IPS-11a (cell line): ENCODE results near the gene SPAG7.
A peak's percentile ranks its signal among the peaks of the same experiment; 100 is the strongest.

Experiments
- H3K4me3 ChIP-seq: one replicate; pipeline ENCODE4 v1.5.1; 2013; ENCODE audit warnings: low read depth, low read length, control low read depth

The SPAG7 gene

GRCh38 chr17:4978726-4979125 lies 11.1 kb upstream of the SPAG7 start:
- no peak overlapping the region for H3K4me3 ChIP-seq

DNA sequence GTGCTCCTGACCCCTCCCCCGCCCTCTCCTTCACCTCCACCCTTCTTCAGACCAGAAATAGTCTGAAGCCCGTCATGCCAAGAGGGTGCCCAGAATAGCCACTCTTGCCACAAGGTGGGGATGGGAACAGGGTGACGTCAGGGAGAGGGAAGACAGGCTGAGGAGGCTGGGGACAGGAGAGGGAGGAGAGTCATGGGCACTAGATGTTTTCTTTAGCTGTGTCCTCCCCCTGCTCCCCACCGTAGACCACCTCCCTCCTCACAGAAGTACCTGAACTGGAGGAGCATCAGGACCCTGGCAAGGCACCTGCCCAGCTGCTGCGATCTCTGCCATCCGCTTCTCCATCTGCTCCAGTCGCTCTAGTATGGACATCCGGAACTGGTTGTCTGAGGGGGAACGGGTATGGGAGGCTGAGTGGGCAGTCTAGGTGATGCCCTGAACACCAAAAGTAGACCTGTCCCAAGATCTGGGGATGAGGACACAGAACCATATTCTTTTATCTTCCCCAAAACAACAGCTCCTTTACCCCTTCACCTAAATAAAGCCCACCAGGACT lies 6.6 kb upstream of the SPAG7 start:
- no peak overlapping the region for H3K4me3 ChIP-seq

- H3K4me3 ChIP-seq, result no peak overlapping the region
Observed at GRCh38 chr17:4973256-4974114, 5.9 kb upstream of the SPAG7 start.

GRCh38 chr17:4972752-4973151 lies 5.1 kb upstream of the SPAG7 start:
- H3K4me3 ChIP-seq, result no peak overlapping the region

DNA sequence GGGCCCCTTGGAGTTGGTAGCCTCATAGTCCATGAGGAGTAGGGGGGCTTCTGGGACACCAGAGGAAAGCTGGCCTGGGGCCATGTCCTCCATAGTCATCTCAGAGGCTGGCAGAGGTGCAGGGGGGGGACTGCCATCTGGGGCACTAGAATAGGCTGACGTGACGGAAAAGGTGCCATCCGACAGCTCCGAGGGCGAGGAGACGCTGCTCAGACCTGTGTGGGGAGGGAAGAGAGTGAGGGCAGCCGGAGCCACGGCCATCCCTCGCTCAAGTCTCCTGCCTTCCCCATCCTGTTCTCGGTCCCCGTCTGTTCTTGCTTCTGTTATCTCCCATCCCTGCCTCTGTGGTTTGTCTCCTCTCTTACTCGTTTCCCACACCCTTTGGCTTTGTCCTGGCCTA lies 4.7 kb upstream of the SPAG7 start:
- no peak overlapping the region for H3K4me3 ChIP-seq

- H3K4me3 ChIP-seq, result no peak overlapping the region
Observed at GRCh38 chr17:4971826-4972225, 4.2 kb upstream of the SPAG7 start.

DNA sequence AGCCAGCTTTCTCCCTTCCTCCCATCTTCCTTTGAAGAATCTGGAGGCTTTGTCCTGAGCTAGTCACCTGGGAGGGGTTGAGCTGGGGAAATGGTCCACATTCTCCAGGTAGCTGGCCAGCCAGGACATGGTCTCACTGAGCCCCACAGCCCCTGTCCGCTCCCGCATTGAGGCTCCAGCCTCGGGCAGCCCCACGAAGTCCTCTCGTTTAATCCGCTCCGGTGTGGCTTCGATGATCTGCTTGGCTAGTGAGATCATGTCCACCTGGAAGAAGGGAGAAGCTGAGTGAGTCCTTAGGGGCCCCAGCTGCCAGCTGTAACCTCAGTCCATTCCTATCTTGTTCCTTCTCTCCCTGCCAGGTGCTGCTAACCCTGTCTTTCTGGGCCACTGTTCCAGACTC lies 2.7 kb upstream of the SPAG7 start:
- H3K4me3 ChIP-seq, result no peak overlapping the region

- no peak overlapping the region for H3K4me3 ChIP-seq
Observed at GRCh38 chr17:4969551-4970173, 2.0 kb upstream of the SPAG7 start.

GRCh38 chr17:4969047-4969550 lies 1.5 kb upstream of the SPAG7 start:
- peak overlapping the region; percentile 79 for H3K4me3 ChIP-seq

- H3K4me3 ChIP-seq, result peak overlapping the region; percentile 79
Observed at GRCh38 chr17:4968486-4969046, 949 bp upstream of the SPAG7 start.

DNA sequence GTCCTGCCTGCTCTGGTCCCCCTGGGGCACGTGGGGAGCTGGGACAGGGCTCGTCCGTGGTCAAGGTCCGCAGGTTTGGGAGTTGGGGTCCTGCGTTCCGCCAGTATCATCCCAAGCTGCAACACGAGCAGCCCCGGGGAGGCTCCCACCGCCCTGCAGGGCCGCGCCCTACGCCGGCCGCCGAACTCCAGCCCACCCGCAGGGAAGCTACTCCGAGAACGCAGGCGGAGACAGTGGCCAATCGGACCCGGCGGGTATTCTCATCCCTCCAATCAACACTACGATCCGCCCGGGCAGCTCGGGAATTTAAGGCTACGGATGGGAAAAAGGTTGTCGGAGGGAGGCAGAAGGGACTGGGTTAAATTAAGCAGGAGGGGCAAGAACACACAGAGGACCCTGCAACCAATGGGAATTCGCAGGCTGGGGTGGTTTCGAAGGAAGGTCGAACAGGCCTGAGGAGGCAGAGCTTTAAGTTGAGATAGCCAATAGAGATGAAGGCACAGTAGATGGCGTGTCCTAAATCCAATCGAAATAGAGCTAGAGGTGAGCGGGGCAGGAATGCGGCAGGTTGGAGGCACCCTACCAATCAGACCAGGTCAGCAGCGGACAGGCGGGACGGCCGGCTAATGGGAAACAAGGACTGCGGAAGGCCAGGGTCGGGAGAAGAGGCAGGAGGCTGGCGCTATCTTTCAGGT lies 626 bp downstream of the SPAG7 start:
- H3K4me3 ChIP-seq, result peak overlapping the region; percentile 79

- no peak overlapping the region for H3K4me3 ChIP-seq
Observed at GRCh38 chr17:4965311-4965986, 2.2 kb downstream of the SPAG7 start.

- H3K4me3 ChIP-seq, result no peak overlapping the region
Observed at GRCh38 chr17:4960279-4960922, 7.2 kb downstream of the SPAG7 start.

DNA sequence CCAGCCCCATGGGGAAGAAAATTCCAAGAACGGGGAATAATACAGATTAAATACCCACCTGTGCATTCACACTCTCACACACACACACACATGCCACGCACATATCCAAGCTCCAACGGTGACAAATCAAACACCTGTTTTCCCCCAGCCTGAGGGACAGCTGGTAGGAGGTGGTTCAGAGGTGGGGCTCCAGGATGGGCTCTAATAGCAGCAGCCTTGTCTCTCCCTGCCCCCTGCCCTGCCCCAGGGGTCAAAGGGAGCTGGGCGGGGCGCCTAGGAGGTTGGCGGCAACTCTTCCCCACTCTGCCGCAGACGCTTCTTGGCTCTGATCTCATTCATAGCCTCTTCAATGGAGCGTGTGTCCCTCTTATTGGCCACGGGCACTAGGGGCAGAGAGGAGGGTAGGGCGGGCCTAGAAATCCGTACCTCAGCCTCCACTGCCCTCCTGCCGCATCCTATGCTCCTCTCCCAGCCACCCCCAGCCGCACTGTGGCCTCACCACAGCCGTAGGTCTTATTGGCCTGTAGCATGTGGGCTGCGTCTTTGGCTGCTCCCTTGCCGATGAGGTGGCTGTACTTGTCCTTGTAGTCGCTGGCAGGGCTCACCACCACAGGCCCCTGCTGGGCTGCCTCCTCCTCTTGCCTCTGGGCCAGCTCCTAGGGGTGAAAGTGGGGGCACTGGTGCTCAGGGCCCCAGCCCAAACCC lies 8.2 kb downstream of the SPAG7 start:
- H3K4me3 ChIP-seq, result no peak overlapping the region

DNA sequence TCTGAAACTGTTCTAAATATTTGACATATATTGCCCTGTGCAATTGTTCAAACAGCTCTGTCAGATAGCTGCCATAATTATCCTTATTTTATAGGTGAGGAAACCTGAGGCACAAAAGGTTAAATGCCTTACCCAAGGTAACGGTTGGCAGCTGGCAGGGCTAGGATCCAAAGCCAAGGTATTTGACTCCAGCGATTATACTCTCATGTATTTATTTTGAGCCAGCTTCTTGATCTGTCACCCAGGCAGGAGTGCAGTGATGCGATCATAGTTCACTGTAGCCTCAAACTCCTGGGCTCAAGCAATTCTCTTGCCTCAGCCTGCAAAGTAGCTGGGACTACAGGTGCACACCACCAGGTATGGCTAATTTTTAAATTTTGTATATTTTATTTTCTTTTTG lies 9.5 kb downstream of the SPAG7 start:
- H3K4me3 ChIP-seq, result no peak overlapping the region

DNA sequence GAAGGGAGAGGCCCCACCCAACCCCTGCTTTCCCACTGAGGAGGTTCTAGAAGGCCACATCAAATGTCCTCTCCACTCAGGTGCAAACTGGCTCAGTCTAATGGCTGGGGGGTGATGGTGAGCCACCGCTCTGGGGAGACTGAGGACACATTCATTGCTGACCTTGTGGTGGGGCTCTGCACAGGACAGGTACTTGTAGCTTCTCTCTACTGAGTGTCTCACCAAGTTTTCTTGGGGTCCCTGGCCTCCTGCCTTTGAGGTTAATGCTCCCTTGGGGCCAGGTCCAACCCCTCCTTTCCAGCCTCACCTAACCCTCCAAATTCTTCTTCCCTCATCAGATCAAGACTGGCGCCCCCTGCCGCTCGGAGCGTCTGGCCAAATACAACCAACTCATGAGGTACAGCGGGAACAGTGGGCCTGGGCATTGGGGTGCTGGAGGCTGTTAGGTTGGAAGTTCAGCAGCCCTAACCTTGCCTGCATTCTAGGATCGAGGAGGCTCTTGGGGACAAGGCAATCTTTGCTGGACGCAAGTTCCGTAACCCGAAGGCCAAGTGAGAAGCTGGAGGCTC lies 11.0 kb downstream of the SPAG7 start:
- H3K4me3 ChIP-seq, result no peak overlapping the region

- no peak overlapping the region for H3K4me3 ChIP-seq
Observed at GRCh38 chr17:4955091-4955490, 12.5 kb downstream of the SPAG7 start.

- H3K4me3 ChIP-seq, result no peak overlapping the region
Observed at GRCh38 chr17:4953451-4953961, 14.1 kb downstream of the SPAG7 start.

DNA sequence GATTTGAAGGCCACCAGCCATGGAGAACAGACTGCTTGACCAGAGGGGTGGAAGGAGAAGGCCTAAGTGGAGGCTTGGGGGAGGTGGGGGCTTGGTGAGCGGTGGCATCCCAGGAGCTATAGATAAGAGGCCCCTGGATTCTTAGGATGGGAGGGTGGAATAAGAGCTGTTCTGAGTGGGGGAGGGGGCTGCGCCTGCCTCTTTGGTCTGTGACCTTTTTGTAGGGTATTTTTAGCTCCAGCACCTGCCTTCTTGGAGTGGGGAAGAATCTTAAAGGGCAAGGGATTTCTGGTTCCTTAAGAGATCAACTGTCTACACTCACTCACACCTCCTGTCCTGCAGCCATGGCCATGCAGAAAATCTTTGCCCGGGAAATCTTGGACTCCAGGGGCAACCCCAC lies 16.1 kb downstream of the SPAG7 start:
- H3K4me3 ChIP-seq, result no peak overlapping the region
